T-cell (primary cell): ENCODE measurements around the gene EIF2B1. TPM values are rescaled to one million over a fixed set of nuclear protein-coding genes. Genes with fewer than 3 reads are reported as not detected.
A peak's percentile ranks its signal among the peaks of the same experiment; 100 is the strongest.

Experiments
- ATAC-seq, 4 experiments: fragments of 200-7000 bp in 3 of 4; fragments of 150-1000 bp in 1 of 4; cut with Tn5 transposase; replicated peaks in 1 of 4; 1 replicate in 3 of 4; 2 replicates in 1 of 4; pipeline ENCODE4 v1.10.0; 2021; ENCODE audit warnings: moderate library complexity in 3 of 4, mild to moderate bottlenecking in 2 of 4, moderate number of reproducible peaks in 1 of 4
- CTCF ChIA-PET, 2 donors: fragments of 300-600 bp; sonication (Branson Sonifier 250); formaldehyde crosslinking; loops; one replicate each; lab custom pipeline; 2022; ENCODE audit warnings: antibody characterized with exemption in 2 of 2; lab: Charles Lee
- POLR2A ChIA-PET, 2 donors: fragments of 300-600 bp; sonication (Branson Sonifier 250); formaldehyde crosslinking; loops; one replicate each; lab custom pipeline; 2022; ENCODE audit warnings: antibody characterized with exemption in 2 of 2; lab: Charles Lee
- DNase-seq, 35 experiments: peaks; one replicate each; pipeline versions ENCODE4 v3.0.0 to v3.0.0-alpha.2; 2013 to 2023
- H3K27ac ChIP-seq: one replicate; pipeline ENCODE4 v1.5.1; 2013; ENCODE audit warnings: low read length
- H3K27me3 ChIP-seq, 2 experiments: replicated peaks in 1 of 2; 1 replicate in 1 of 2; 2 replicates in 1 of 2; pipeline versions ENCODE4 v1.6.1 to v1.7.0; 2013; ENCODE audit warnings: low read length in 1 of 2, mixed read lengths in 1 of 2; ENCODE audit not compliant: control insufficient read depth in 2 of 2, insufficient read depth in 2 of 2; ENCODE audit errors: extremely low read depth in 1 of 2
- H3K36me3 ChIP-seq, 2 donors: 1 replicate in 1 of 2; 2 replicates in 1 of 2; pipeline versions ENCODE4 v1.6.1 to v1.7.0; 2013; ENCODE audit warnings: low read length in 1 of 2; ENCODE audit not compliant: control insufficient read depth in 2 of 2, insufficient read depth in 1 of 2; ENCODE audit errors: extremely low read depth in 1 of 2
- H3K4me1 ChIP-seq, 2 experiments: 1 replicate in 1 of 2; 2 replicates in 1 of 2; pipeline versions ENCODE4 v1.6.1 to v1.7.0; 2013; ENCODE audit warnings: low read length in 2 of 2, mixed read lengths in 1 of 2; ENCODE audit not compliant: insufficient read depth in 2 of 2, control insufficient read depth in 1 of 2; ENCODE audit errors: extremely low read depth in 1 of 2
- H3K4me3 ChIP-seq, 2 donors: 1 replicate in 1 of 2; 2 replicates in 1 of 2; pipeline versions ENCODE4 v1.5.1 to v1.7.0; 2013; ENCODE audit warnings: mild to moderate bottlenecking in 2 of 2, low read length in 1 of 2, moderate library complexity in 1 of 2; ENCODE audit not compliant: control insufficient read depth in 1 of 2; ENCODE audit errors: extremely low read depth in 1 of 2
- H3K9me3 ChIP-seq: 2 replicates; pipeline ENCODE4 v1.7.0; 2013
- H3K27ac Mint-ChIP-seq, 2 donors: one replicate each; pipeline ENCODE4 v1.8.0; 2020 to 2021; ENCODE audit warnings: mild to moderate bottlenecking in 2 of 2, mixed read lengths in 2 of 2
- H3K27me3 Mint-ChIP-seq, 2 donors: one replicate each; pipeline ENCODE4 v1.8.0; 2021 to 2022; ENCODE audit warnings: mixed read lengths in 2 of 2
- H3K36me3 Mint-ChIP-seq: one replicate; pipeline ENCODE4 v1.8.0; 2021; ENCODE audit warnings: mixed read lengths
- H3K4me1 Mint-ChIP-seq, 3 donors: one replicate each; pipeline ENCODE4 v1.8.0; 2020 to 2022; ENCODE audit warnings: mixed read lengths in 3 of 3, mild to moderate bottlenecking in 1 of 3
- H3K4me3 Mint-ChIP-seq, 3 donors: one replicate each; pipeline ENCODE4 v1.8.0; 2020 to 2022; ENCODE audit warnings: mild to moderate bottlenecking in 3 of 3, mixed read lengths in 3 of 3, moderate library complexity in 3 of 3
- H3K9me3 Mint-ChIP-seq, 3 donors: one replicate each; pipeline ENCODE4 v1.8.0; 2020 to 2022; ENCODE audit warnings: mixed read lengths in 3 of 3
- WGBS: methylation state at CpG from one replicate; pipeline ENCODE4 v1.1.5; 2013; ENCODE audit warnings: missing lambda C conversion rate; ENCODE audit not compliant: insufficient coverage; 5-methylcytosine and 5-hydroxymethylcytosine counted together
- total RNA-seq, 35 experiments: library from RNA in 6 of 35; stranded (reverse) in 6 of 35; fragments of 120-200 nt in 1 of 35; gene quantifications; one replicate each; pipeline versions ENCODE4 v1.2.1 to v1.2.4 and lab custom pipeline; 2013 to 2026

Gene EIF2B1
- total RNA-seq, 5 donors from 2014 or later (not counting 1 experiment from before 2014, with no cell fraction given), result 44.7 to 51.8 (median 47.0) TPM

DNA sequence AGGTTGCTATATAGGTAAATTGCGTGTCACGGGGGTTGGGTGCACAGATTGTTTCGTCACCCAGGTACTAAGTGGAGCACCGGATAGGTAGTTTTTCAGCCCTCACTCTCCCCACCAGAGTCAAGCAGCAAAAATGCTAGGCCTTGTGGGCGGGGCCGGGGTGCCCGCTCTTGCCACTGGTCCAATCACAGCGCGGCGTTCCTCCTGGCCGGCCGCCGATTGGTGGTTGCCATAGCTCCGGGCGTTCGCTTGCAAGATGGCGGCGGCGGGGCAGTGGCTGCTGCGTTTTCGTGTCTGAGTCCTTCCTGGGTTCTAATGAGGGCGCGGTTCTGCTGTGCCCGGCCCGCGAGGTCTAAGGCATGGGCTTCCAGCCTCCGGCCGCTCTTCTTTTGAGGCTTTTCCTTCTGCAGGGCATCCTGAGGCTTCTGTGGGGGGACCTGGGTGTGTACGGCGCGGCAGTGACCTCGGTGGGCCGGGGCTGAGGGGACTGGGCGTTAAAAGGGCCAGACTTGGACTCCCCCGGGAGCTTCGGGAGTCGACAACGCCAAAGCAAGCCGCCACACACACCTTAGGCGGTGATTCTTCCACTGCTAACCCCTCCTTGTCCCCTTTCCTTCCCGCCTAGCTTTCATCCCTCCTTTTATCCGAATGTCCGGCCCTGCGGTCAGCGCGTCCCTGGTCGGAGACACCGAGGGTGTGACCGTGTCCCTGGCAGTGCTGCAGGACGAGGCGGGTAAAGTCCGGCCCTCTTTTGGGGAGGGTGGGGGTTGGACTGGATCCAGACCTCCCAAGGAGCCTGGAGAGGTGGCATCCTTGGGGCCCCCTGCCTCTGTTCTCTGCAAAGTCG is 37.6 kb upstream of the EIF2B1 start, which contains the start of gene TCTN2:
TCTN2 (plus strand) TSS at position 232 of the 847 bp plus-strand sequence; CDS start at position 360, 128 bp downstream.
- Mint-ChIP-seq H3K27ac (peak within 1 kb of the TSS; percentile 52 to 68), H3K4me1 (peaks cover 15 to 22% (median 17%) of the 10 kb centered on the region in 3 donors), H3K4me3 (peak within 1 kb of the TSS; percentile 81 to 88 (median 85)), H3K9me3 (no peaks in the 10 kb centered on the region), H3K36me3 (peaks cover 12% of the 10 kb centered on the region), H3K27me3 (no peaks in the 10 kb centered on the region)
- Histone ChIP-seq H3K27ac (no peak within 1 kb of the TSS), H3K36me3 (peaks cover 0 to 6% of the 10 kb centered on the region in 2 donors), H3K27me3 (no peaks in the 10 kb centered on the region), H3K4me3 (peak within 1 kb of the TSS; percentile 87 to 94), H3K9me3 (no peaks in the 10 kb centered on the region), H3K4me1 (peaks cover 0 to 15% of the 10 kb centered on the region in 2 experiments)
- DNase-seq (peak; percentile 85 to 95 (median 92)), ATAC-seq (peak; percentile 100)
- POLR2A ChIA-PET, result interaction anchor here in 1 of 2 donors (0.7 kb wide), 1 partner anchor 39 kb away, joined by 3 read pairs; no protein-coding TSS in a partner anchor
- CTCF ChIA-PET, result no interaction called here
- WGBS, result under 1% methylated on average over 41 of the region's 53 CpGs

DNA sequence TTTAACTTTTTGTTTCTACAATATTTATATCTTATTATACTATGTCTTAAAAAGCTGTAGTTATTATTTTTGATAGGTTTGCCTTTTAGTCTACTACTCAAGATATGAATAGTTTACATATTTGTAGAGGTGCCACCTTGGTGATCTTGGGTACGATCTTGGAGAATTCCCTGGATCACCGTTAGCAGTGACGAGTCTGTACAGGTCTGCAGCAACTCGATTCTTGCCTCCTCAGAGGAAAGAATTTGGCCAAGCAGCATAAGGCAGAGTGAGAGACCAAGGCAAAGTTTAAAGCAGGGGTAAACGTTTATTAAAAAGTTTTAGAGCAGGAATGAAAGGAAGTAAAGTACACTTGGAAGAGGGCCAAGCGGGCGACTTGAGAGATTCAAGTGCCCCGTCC is 34.3 kb upstream of the EIF2B1 start:
- WGBS, result 95% methylated on average over 8 of the region's 8 CpGs
- ChIA-PET POLR2A (no interaction called here), CTCF (interaction anchor here (0.6 to 0.9 kb wide), 4 partner anchors 9 to 209 kb away, joined by 3 read pairs; no protein-coding TSS in a partner anchor)
- H3K9me3 Mint-ChIP-seq, result no peaks in the 10 kb centered on the region
- Histone ChIP-seq H3K9me3 (no peaks in the 10 kb centered on the region), H3K36me3 (peaks cover 0 to under 1% of the 10 kb centered on the region in 2 donors), H3K27me3 (no peaks in the 10 kb centered on the region), H3K4me3 (no peak overlapping the region), H3K4me1 (peaks cover 0 to 15% of the 10 kb centered on the region in 2 experiments), H3K27ac (no peak overlapping the region)
- H3K4me1 Mint-ChIP-seq, result peaks cover 9 to 16% (median 15%) of the 10 kb centered on the region in 3 donors
- no peak for ATAC-seq
- H3K27ac Mint-ChIP-seq, result no peak overlapping the region
- H3K27me3 Mint-ChIP-seq, result no peaks in the 10 kb centered on the region
- H3K4me3 Mint-ChIP-seq, result no peak overlapping the region
- DNase-seq, result no peak
- H3K36me3 Mint-ChIP-seq, result no peaks in the 10 kb centered on the region

DNA sequence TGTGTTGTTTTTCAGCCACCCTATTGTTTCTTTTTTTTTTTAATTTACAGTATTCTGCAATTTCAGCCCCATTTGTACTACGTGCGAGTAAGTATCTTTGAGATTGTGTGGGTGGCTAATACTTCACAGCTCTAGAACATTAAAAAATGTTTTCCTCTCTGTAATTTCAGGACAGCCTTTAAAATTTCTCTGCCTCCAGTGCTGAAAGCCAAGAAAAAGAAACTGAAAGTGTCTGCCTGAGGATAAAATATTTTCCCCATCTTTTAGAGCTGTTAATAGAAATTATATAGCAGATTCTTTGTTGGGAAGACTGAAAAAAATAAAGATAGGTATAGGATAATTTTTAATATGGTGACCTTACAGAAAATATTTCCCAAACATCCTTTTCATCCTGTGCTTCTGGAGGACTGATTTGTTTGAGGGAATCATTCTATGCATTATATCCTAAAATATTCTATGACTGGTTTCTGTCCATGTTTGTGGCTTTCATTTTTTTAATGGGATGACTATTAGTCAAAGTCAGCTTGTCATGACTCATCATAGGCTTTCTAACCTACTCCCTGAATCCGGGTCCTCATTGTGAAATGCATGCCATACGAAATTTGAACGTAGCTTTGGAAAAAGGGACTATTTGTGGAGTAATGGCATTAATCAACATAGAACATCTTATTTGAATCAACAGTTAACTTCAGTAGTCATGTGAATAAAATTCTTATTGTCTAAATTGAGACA is 26.7 kb upstream of the EIF2B1 start:
- no peak overlapping the region for H3K27ac ChIP-seq
- ATAC-seq (no peak), DNase-seq (no peak)
- no peaks in the 10 kb centered on the region for H3K4me1 ChIP-seq
- no peaks in the 10 kb centered on the region for H3K9me3 ChIP-seq
- Mint-ChIP-seq H3K27me3 (no peaks in the 10 kb centered on the region), H3K36me3 (peaks cover 24% of the 10 kb centered on the region), H3K27ac (peak overlapping the region; percentile 46 to 75), H3K4me1 (peaks cover 0 to 13% (median 12%) of the 10 kb centered on the region in 3 donors), H3K9me3 (no peaks in the 10 kb centered on the region), H3K4me3 (peak overlapping the region in 1 of 3 donors; percentile 13)
- CTCF ChIA-PET, result interaction anchor here in 1 of 2 donors (0.9 kb wide), 1 partner anchor 14 kb away, joined by 4 read pairs; no protein-coding TSS in a partner anchor
- H3K36me3 ChIP-seq, result peaks cover 22 to 31% of the 10 kb centered on the region in 2 donors
- no CpG with 5 or more reads among the region's 5 CpGs for WGBS
- H3K4me3 ChIP-seq, result no peak overlapping the region
- H3K27me3 ChIP-seq, result no peaks in the 10 kb centered on the region
- POLR2A ChIA-PET, result no interaction called here

DNA sequence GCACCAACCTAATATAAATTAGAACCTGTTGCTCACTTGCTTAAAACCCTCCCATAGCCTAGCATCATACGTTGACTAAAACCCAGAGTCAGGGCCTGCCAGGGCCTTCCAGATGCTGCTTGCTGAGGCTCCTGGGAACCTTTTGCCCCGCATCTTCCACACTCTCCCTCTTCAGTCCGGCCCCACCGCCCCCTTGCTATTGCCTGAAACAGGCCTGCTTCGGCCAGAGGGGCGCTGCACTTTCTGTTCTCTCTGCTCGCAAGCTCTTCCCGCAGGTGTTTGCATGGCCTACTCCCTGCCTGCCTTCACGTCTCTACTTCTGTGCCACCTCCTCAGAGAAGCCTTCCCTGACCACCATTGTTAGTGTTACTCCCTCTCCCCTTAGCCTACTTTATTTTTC is 23.7 kb upstream of the EIF2B1 start:
- POLR2A ChIA-PET, result no interaction called here
- H3K4me1 Mint-ChIP-seq, result peaks cover 0 to 13% (median 12%) of the 10 kb centered on the region in 3 donors
- Histone ChIP-seq H3K4me1 (no peaks in the 10 kb centered on the region), H3K4me3 (no peak overlapping the region), H3K9me3 (no peaks in the 10 kb centered on the region), H3K27me3 (no peaks in the 10 kb centered on the region), H3K36me3 (peaks cover 20 to 37% of the 10 kb centered on the region in 2 donors), H3K27ac (no peak overlapping the region)
- H3K27ac Mint-ChIP-seq, result no peak overlapping the region
- CTCF ChIA-PET, result no interaction called here
- H3K4me3 Mint-ChIP-seq, result no peak overlapping the region
- H3K9me3 Mint-ChIP-seq, result no peaks in the 10 kb centered on the region
- peaks cover 33% of the 10 kb centered on the region for H3K36me3 Mint-ChIP-seq
- no peak for DNase-seq
- WGBS, result 95% methylated on average over 9 of the region's 9 CpGs
- no peaks in the 10 kb centered on the region for H3K27me3 Mint-ChIP-seq
- no peak for ATAC-seq

DNA sequence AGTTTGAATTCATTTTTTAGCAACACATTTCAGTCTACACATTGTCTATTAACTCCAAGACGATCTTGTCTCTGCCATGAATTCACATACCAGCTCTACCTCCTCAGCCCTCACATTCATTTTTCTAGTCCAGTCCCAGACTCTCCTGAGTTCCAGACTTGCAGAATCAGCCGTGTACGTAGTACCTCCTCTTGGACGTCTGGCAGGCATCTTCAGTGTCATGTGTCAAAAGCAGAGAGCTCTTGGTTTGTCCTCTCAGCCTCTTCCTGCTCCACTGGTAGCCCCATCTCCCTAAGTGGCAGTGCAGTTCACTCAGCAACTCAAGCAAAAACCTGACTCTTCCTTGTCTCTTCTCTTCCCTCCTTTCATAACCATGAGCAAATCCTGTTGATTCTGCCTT is 22.9 kb upstream of the EIF2B1 start:
- Histone ChIP-seq H3K36me3 (peaks cover 20 to 44% of the 10 kb centered on the region in 2 donors), H3K4me1 (no peaks in the 10 kb centered on the region), H3K9me3 (no peaks in the 10 kb centered on the region), H3K27ac (no peak overlapping the region), H3K4me3 (no peak overlapping the region), H3K27me3 (no peaks in the 10 kb centered on the region)
- Mint-ChIP-seq H3K27me3 (no peaks in the 10 kb centered on the region), H3K27ac (no peak overlapping the region), H3K9me3 (no peaks in the 10 kb centered on the region), H3K4me1 (peaks cover 0 to 13% (median 12%) of the 10 kb centered on the region in 3 donors), H3K36me3 (peaks cover 37% of the 10 kb centered on the region), H3K4me3 (no peak overlapping the region)
- CTCF ChIA-PET, result interaction anchor here in 1 of 2 donors (0.5 kb wide), 1 partner anchor 222 kb away, joined by 3 read pairs; no protein-coding TSS in a partner anchor
- DNase-seq (no peak), ATAC-seq (no peak)
- POLR2A ChIA-PET, result no interaction called here
- 95% methylated on average over 4 of the region's 4 CpGs for WGBS

DNA sequence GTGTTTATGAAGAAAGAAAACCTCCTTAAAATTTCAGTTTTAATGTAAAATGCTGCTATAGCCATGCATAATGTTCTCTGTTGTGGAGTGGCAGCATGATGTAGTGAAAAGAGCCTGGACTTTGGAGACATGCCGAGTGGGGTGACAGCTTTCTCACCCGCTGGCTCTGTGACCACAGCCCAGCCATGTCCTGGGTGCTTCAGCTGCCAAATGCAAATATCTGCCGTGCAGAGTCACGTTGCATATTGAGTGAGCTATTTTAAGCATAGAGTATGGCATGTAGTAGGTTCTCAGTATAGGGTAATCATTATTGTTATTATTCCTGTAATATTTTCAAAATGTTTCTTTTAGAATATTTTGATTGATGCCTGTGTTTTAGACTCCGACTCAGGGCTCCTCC is 21.9 kb upstream of the EIF2B1 start:
- H3K9me3 Mint-ChIP-seq, result no peaks in the 10 kb centered on the region
- 88% methylated on average over 1 of the region's 5 CpGs for WGBS
- no peak overlapping the region for H3K4me3 Mint-ChIP-seq
- peaks cover 38% of the 10 kb centered on the region for H3K36me3 Mint-ChIP-seq
- no peaks in the 10 kb centered on the region for H3K27me3 Mint-ChIP-seq
- H3K27ac Mint-ChIP-seq, result peak overlapping the region in 1 of 2 donors; percentile 16
- H3K4me3 ChIP-seq, result no peak overlapping the region
- H3K4me1 ChIP-seq, result no peaks in the 10 kb centered on the region
- DNase-seq, result no peak
- no peak overlapping the region for H3K27ac ChIP-seq
- H3K36me3 ChIP-seq, result peaks cover 19 to 49% of the 10 kb centered on the region in 2 donors
- no peaks in the 10 kb centered on the region for H3K27me3 ChIP-seq
- ATAC-seq, result no peak
- ChIA-PET POLR2A (no interaction called here), CTCF (no interaction called here)
- no peaks in the 10 kb centered on the region for H3K9me3 ChIP-seq
- H3K4me1 Mint-ChIP-seq, result peaks cover 0 to 12% (median 9%) of the 10 kb centered on the region in 3 donors
